ENCODE measurements around the gene FAM83G.

The FAM83G gene

GRCh38 chr17:18953231-18953728 is 51.3 kb downstream of the FAM83G start:
- Mint-ChIP-seq H3K9me3 (no peaks in the 10 kb centered on the region), H3K4me3 (no peak overlapping the region), H3K27ac (no peak overlapping the region), H3K27me3 (no peaks in the 10 kb centered on the region), H3K36me3 (ENCODE audit: low read depth) (no peaks in the 10 kb centered on the region), H3K4me1 (ENCODE audit: low read depth) (peaks cover 19% of the 10 kb centered on the region)

DNA sequence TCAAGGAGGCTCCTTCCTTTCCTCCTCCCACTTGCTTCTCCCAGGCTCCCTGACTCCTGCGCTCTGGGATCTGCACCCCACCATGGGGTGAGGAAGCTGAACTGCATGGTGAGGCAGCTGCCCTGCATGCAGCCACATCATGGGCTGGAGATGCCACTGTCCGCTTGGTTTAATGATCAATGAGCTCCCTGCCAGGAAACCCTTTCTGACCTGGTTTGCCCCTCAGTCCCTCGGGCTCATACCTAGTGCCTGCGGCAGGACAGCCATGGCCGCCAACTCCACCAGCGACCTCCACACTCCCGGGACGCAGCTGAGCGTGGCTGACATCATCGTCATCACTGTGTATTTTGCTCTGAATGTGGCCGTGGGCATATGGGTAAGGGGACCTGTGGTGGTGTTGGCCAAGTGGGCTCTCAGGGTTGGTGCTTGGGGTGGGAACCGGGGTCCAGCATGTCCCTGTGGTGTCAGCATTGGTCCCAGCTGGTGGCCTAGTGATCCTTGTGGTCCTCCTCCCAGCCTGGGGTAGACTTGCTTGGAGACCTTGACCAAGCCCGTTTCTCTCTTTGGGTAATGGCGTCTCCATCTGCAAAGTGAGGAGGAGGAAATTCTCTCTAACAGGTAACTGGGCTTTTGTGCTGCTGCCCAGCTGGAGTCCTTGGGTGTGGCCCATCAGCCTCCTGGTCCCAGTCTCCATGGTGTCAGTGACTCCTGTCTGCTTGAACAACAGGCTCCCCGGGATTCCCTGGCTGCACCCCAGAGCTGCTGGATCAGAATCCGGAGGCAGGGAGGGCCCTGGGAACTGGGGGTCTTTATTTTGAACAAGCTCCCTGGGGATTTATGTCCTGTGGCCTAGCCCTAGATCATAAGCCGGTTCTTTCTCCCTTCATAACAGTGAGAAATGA is 52.4 kb downstream of the FAM83G start, which contains the start of gene SLC5A10:
SLC5A10 (plus strand) TSS at position 225 of the 902 bp plus-strand sequence; CDS start at position 266, 41 bp downstream.
- Mint-ChIP-seq H3K27ac (no peak within 1 kb of the TSS), H3K36me3 (ENCODE audit: low read depth) (no peaks in the 10 kb centered on the region), H3K9me3 (no peaks in the 10 kb centered on the region), H3K4me1 (ENCODE audit: low read depth) (peaks cover 19% of the 10 kb centered on the region), H3K27me3 (no peaks in the 10 kb centered on the region), H3K4me3 (no peak within 1 kb of the TSS)

DNA sequence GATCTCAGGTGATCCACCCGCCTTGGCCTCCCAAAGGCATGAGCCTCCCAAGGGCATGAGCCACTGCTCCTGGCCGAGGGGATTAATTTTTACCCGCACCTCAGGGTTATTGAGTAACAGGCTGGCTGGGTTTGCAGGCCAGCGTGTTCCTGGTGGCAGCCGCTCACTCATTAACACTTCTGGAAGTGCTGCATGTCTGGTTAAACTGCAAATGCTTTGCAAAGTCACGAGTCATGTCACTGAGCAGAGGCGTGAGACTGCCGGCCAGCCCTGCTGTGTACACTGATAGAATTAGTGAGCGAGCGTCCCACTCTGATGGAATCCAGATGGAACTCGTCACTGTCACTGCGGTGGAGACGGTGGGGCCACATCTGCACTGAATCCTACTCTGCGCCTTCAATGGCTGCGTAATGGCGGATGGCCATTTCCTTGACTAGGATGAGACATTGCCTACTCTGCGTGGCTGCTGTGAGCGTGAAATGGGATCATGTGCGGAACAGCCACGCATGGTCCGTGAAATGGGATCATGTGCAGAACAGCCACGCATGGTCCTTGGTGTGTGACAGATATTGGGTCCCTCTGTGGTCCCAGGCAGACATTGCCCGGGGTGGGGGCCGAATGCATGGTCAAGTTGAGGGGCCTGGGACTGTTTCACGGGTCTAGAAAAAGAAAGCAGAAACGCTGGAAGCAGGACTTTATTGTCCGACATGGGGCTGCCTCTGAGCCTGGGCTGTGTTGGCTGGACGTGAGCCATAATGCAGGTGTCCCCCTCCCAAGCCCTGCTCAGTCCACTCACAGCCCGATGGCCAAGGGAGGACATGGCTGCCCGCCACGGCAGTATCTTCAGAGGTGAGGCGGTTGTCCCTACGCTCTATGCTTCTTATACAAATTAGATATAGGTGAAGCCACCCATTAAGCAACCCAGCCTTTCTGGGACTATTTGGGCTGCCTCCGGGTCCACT is 53.3 kb downstream of the FAM83G start:
- H3K4me3 Mint-ChIP-seq: no peak overlapping the region
- H3K27me3 Mint-ChIP-seq: no peaks in the 10 kb centered on the region
- no peak overlapping the region for H3K27ac Mint-ChIP-seq
- no peaks in the 10 kb centered on the region for H3K9me3 Mint-ChIP-seq
- peaks cover 13% of the 10 kb centered on the region for H3K4me1 Mint-ChIP-seq (ENCODE audit: low read depth)
- no peaks in the 10 kb centered on the region for H3K36me3 Mint-ChIP-seq (ENCODE audit: low read depth)

- Mint-ChIP-seq H3K9me3 (no peaks in the 10 kb centered on the region), H3K27ac (no peak overlapping the region), H3K27me3 (no peaks in the 10 kb centered on the region), H3K4me3 (no peak overlapping the region), H3K36me3 (ENCODE audit: low read depth) (no peaks in the 10 kb centered on the region), H3K4me1 (ENCODE audit: low read depth) (peaks cover 8% of the 10 kb centered on the region)
These were observed 54.2 kb downstream of the FAM83G start for GRCh38 chr17:18950346-18950745.

- Mint-ChIP-seq H3K36me3 (ENCODE audit: low read depth) (no peaks in the 10 kb centered on the region), H3K9me3 (no peaks in the 10 kb centered on the region), H3K27me3 (no peaks in the 10 kb centered on the region), H3K27ac (no peak overlapping the region), H3K4me1 (ENCODE audit: low read depth) (peaks cover 9% of the 10 kb centered on the region), H3K4me3 (no peak overlapping the region)
These were observed 55.0 kb downstream of the FAM83G start for GRCh38 chr17:18949566-18949965.

DNA sequence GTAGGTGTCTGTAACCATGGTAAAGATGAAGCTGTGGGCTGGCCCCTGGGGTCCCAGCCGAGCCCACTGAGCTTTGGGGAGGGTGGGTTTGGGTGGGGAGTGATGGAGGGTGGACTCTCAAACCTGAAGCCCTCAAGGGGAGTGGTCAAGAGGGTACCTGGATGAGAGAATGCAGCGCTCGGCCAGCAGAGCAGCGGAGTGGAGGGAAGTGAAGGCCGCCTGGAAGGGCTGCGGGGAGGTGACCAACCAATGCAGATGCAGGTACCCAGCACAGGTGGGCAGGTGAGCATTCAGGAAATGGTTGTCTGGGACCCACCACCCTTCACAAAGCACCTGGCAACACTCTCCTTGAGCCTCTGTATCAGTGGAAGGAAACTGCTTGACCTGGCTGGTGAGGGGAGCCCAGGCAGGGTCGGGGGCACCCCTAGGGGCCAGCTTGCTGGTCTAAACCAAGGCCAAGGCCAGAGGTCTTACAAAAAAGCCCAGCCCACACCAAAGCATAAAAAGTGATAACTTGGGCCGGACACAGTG is 56.0 kb downstream of the FAM83G start:
- Mint-ChIP-seq H3K27me3 (no peaks in the 10 kb centered on the region), H3K4me3 (no peak overlapping the region), H3K9me3 (no peaks in the 10 kb centered on the region), H3K4me1 (ENCODE audit: low read depth) (peaks cover 10% of the 10 kb centered on the region), H3K36me3 (ENCODE audit: low read depth) (no peaks in the 10 kb centered on the region), H3K27ac (no peak overlapping the region)

- H3K4me1 Mint-ChIP-seq (ENCODE audit: low read depth): peaks cover 10% of the 10 kb centered on the region
- H3K27me3 Mint-ChIP-seq: no peaks in the 10 kb centered on the region
- H3K9me3 Mint-ChIP-seq: no peaks in the 10 kb centered on the region
- no peak overlapping the region for H3K4me3 Mint-ChIP-seq
- H3K27ac Mint-ChIP-seq: no peak overlapping the region
- no peaks in the 10 kb centered on the region for H3K36me3 Mint-ChIP-seq (ENCODE audit: low read depth)
These were observed 56.7 kb downstream of the FAM83G start for GRCh38 chr17:18947866-18948265.

DNA sequence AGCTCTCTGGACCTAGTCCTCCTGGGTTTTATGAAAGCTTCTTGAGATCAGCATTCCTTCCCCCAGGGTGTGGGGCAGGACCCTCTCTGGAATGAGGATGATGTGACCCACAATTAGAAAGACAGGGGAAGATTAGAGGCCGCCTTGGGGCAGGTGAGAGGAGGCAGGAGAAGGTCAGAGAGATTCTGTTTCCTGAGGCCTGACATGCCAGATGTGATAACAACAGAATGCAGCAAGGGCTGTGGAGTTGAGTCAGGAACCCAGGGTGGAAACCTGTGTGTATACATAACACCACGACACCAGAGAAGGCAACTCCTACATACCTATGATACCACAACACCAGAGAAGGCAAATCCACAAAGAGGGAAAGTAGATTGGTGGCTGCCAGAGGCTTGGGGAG is 58.0 kb downstream of the FAM83G start:
- Mint-ChIP-seq H3K27me3 (no peaks in the 10 kb centered on the region), H3K4me1 (ENCODE audit: low read depth) (peaks cover 10% of the 10 kb centered on the region), H3K27ac (no peak overlapping the region), H3K9me3 (no peaks in the 10 kb centered on the region), H3K4me3 (no peak overlapping the region), H3K36me3 (ENCODE audit: low read depth) (no peaks in the 10 kb centered on the region)

DNA sequence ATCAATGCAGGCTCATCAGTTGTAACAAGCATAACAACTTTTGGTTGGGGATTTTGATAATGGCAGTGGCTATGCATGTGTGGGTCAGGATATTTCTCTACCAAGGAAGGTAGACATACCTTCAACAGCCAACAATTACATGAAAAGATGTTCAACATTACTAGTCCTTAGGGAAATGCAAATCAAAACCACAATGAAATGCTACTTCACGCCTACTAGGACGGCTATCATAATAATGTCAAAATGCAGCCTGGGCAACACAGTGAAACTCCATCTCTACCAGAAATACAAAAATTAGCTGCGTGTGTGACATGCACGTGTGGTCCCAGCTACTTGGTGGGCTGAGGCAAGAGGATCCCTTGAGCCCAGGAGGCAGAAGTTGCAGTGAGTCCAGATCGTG is 59.9 kb downstream of the FAM83G start:
- no peaks in the 10 kb centered on the region for H3K9me3 Mint-ChIP-seq
- H3K36me3 Mint-ChIP-seq (ENCODE audit: low read depth): no peaks in the 10 kb centered on the region
- H3K4me3 Mint-ChIP-seq: no peak overlapping the region
- H3K27ac Mint-ChIP-seq: no peak overlapping the region
- no peaks in the 10 kb centered on the region for H3K27me3 Mint-ChIP-seq
- peaks cover 10% of the 10 kb centered on the region for H3K4me1 Mint-ChIP-seq (ENCODE audit: low read depth)

DNA sequence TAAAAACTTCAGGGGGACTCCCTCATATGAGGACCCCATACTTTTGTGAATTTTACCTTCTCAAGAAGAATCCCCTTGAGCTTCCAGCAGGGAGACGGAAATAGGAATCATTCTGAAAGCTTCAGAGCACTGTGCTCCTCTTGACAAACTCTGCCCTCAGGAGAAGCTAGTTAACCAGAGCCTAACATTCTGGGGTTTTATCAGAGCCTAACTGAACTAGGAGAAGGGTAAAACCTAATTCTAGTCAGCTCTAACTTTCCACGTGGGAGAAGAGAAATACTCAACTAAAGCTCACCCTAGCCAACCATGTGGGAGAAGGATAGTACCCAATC is 65.9 kb downstream of the FAM83G start:
- H3K27ac Mint-ChIP-seq: no peak overlapping the region

DNA sequence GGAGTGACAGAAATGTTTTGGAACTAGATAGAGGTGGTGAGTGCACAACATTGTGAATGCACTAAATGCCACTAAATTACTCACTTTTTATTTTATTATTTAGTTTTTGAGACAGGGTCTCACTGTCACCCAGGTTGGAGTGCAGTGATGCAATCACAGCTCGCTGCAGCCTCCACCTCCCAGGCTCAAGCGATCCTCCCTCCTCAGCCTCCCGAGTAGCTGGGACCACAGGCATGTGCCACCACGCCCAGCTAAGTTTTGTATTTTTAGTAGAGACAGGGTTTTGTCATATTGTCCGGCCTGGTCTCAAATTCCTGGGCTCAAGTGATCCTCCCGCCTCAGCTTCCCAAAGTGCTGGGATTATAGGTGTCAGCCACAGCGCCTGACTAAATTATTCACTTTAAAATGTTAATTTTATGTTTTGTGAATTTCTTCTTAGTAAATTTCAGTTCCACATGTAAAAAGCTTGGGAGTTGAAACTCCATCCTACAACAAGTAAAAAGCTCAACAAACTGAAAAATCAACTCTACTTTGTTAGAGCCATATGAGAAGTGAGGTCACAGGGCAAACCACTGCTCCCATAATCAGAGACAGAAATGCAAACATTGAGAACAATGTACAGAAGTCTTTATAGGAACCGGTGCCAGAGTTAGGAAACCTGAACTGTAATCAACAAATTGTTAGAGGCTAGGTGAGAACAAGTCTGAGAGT is 66.4 kb downstream of the FAM83G start:
- no peak overlapping the region for H3K4me3 Mint-ChIP-seq
- H3K27ac Mint-ChIP-seq: no peak overlapping the region
- no peaks in the 10 kb centered on the region for H3K27me3 Mint-ChIP-seq
- peaks cover 4% of the 10 kb centered on the region for H3K4me1 Mint-ChIP-seq (ENCODE audit: low read depth)
- no peaks in the 10 kb centered on the region for H3K36me3 Mint-ChIP-seq (ENCODE audit: low read depth)
- H3K9me3 Mint-ChIP-seq: no peaks in the 10 kb centered on the region

More for the DNA sequence above, 65.9 kb downstream of the FAM83G start:
- Mint-ChIP-seq H3K36me3 (ENCODE audit: low read depth) (no peaks in the 10 kb centered on the region), H3K27me3 (no peaks in the 10 kb centered on the region), H3K4me3 (no peak overlapping the region), H3K4me1 (ENCODE audit: low read depth) (no peaks in the 10 kb centered on the region), H3K9me3 (no peaks in the 10 kb centered on the region)

- Mint-ChIP-seq H3K36me3 (ENCODE audit: low read depth) (peaks cover 20% of the 10 kb centered on the region), H3K27ac (no peak overlapping the region), H3K4me1 (ENCODE audit: low read depth) (peaks cover 9% of the 10 kb centered on the region), H3K9me3 (no peaks in the 10 kb centered on the region), H3K27me3 (no peaks in the 10 kb centered on the region), H3K4me3 (no peak overlapping the region)
These were observed 71.2 kb downstream of the FAM83G start for GRCh38 chr17:18933102-18934058.

DNA sequence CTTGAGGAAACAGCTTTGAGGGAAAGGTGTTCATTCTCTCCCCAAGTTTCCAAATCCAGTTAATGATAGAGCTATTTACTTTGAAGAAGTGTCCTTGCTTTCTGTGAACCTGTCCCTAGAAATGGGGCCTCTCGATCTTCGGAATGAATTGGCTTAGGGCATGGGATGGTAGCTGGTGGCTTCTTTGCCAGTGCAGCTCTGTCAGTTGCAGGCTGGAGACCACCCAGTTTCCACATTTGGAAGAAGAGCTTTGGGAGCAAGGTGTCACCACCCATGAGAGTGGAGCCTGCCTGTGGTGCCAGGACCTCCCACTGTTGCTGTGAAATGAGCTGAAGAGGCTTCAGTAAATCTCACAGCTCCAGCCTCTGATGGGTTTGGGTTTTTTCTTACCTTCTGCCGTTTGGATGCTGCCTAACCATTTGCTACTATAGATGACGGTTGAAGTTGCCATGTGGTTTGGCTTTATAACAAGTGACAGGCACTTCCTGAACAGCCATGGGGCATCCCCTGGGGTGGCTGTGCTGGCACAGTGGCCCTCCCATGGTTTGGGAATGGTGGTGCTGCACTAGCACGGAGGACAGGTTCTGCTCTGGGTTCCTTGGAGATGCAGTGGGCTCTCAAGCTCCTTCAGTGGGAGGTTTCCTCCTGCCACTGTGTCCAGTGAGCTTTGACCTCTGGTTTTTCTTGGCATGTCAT is 72.1 kb downstream of the FAM83G start:
- H3K36me3 Mint-ChIP-seq (ENCODE audit: low read depth): peaks cover 24% of the 10 kb centered on the region
- no peaks in the 10 kb centered on the region for H3K9me3 Mint-ChIP-seq
- H3K4me3 Mint-ChIP-seq: no peak overlapping the region
- peaks cover 9% of the 10 kb centered on the region for H3K4me1 Mint-ChIP-seq (ENCODE audit: low read depth)
- H3K27me3 Mint-ChIP-seq: no peaks in the 10 kb centered on the region
- no peak overlapping the region for H3K27ac Mint-ChIP-seq
